Measurements from ENCODE around the gene FLOT2. TPM values are rescaled to one million over a fixed set of nuclear protein-coding genes. Genes with fewer than 3 reads are reported as not detected.
A peak's percentile ranks its signal among the peaks of the same experiment; 100 is the strongest.

FLOT2 gene
- total RNA-seq, 4 donors from 2014 or later: 15.3 to 37.9 (median 28.4) TPM

DNA sequence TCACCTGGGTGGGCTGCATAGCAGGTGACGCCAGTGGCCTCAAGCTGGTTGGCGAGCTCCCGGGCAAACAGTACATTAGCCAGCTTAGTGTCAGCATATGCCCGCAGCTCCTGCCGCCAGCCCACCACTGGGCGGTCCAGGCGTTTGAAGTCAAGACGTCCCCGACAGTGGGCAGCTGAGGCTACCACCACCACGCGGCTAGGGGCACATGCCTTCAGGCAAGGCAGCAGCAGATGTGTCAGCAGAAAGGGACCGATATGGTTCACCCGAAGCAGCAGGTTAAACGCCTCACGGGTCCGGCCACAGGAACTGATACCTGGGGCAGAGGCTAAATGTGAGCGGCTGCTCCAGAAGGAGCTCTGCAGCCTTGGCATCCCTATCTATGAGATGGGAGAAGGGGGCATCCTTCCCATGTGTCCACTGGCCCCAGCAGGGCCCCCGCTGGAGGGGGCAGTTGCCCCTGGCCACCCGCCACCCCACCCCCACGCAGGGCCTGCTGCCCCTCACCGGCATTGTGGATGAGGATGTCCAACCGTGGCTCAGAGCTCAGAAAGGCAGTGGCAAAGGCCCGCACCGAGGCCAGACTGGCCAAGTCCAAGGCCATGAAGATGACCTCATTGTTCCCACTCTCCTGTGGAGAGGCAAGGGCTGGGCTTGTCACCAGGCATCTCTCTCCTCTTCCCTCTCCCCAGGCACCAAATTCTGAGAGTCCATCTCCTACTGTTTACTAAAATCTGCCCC, 3.6 kb upstream of the FLOT2 start:
- DNase-seq (no peak), ATAC-seq (no peak)
- no peaks in the 10 kb centered on the region for H3K27me3 ChIP-seq
- intact Hi-C loops (cut with DNase I; ENCODE audit: low total_unique reads) (no loop called here), in situ Hi-C loops (cut with MboI; ENCODE audit: low sequenced_read_pairs in 4 of 4) (no loop called here)
- H3K9me3 ChIP-seq: no peaks in the 10 kb centered on the region
- no peak overlapping the region for H3K4me3 ChIP-seq
- no peak overlapping the region for H3K27ac ChIP-seq
- TF ChIP-seq, protein P1, sequence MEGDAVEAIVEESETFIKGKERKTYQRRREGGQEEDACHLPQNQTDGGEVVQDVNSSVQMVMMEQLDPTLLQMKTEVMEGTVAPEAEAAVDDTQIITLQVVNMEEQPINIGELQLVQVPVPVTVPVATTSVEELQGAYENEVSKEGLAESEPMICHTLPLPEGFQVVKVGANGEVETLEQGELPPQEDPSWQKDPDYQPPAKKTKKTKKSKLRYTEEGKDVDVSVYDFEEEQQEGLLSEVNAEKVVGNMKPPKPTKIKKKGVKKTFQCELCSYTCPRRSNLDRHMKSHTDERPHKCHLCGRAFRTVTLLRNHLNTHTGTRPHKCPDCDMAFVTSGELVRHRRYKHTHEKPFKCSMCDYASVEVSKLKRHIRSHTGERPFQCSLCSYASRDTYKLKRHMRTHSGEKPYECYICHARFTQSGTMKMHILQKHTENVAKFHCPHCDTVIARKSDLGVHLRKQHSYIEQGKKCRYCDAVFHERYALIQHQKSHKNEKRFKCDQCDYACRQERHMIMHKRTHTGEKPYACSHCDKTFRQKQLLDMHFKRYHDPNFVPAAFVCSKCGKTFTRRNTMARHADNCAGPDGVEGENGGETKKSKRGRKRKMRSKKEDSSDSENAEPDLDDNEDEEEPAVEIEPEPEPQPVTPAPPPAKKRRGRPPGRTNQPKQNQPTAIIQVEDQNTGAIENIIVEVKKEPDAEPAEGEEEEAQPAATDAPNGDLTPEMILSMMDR (IDR thresholded peaks at IDR 0.05 in 4 of 5, conservative IDR thresholded peaks at IDR 0.05 in 1 of 5): no peak
- no peak for TF ChIP-seq POLR2A (IDR thresholded peaks at IDR 0.05)
- H3K36me3 ChIP-seq: peaks cover 0 to 4% of the 10 kb centered on the region in 2 donors
- peaks cover 20 to 32% of the 10 kb centered on the region in 2 donors for H3K4me1 ChIP-seq

DNA sequence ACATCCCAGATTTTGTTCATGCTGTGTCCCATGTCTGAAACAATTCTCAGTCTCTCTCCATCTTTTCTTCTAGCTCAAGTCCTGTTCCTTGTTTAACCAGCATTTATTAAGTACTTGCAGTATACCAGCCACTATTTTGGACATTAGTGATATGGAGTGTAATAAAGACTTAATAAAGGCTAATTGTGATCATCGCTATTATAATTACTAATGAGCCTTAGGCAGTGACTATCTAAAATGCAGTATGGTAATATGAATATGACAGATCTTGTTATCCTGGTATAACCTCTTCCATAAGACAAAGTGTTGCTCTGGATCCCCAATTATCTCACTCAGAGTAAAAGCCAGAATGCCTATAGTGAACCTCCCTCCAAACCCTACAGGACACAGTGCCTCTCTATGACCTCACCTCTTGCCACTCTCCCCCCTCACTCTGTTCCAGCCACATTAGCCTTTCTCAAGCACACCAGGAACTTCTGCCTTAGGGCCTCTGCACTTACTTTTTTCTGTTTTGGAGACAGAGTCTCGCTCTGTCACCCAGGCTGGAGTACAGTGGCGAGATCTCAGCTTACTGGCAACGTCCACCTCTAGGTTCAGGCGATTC, 1.8 kb upstream of the FLOT2 start:
- ATAC-seq: no peak
- intact Hi-C loops (cut with DNase I; ENCODE audit: low total_unique reads): loop anchor here (5.0 kb wide), 3 partner anchors 42 to 172 kb away; partner anchors contain the start of genes ERAL1, NEK8 and TLCD1
- no peak for TF ChIP-seq POLR2A (IDR thresholded peaks at IDR 0.05)
- TF ChIP-seq, protein P1 (IDR thresholded peaks at IDR 0.05 in 4 of 5, conservative IDR thresholded peaks at IDR 0.05 in 1 of 5): no peak
- Histone ChIP-seq H3K36me3 (no peaks in the 10 kb centered on the region), H3K9me3 (no peaks in the 10 kb centered on the region), H3K4me1 (peaks cover 21 to 33% of the 10 kb centered on the region in 2 donors), H3K27ac (no peak overlapping the region), H3K4me3 (no peak overlapping the region), H3K27me3 (no peaks in the 10 kb centered on the region)
- DNase-seq: no peak
- in situ Hi-C loops (cut with MboI; ENCODE audit: low sequenced_read_pairs in 4 of 4): loop anchor here in 1 of 4 donors (10.0 kb wide), 1 partner anchor 135 kb away; no protein-coding TSS in a partner anchor

DNA sequence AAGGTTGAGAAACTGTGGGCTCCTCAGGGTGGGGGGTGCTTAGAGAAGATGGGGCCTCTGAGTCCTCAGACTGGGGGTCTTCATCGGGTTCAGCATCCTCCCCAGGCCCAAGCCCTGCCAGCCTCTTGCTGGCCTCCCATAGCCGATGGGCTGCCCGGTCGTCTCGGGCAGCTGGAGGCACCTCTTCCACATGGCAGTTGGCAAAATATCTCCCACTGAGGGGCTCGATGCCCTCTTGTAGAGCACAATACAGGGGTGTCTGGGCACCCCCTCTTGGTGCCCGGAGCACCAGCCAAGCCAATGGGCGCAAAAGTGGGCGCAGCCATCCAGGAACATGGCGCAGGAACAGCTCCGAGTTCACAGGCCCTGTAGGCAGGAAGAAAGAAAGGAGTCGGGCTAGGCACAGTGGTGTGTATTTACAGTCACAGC, 1.0 kb upstream of the FLOT2 start:
- no peaks in the 10 kb centered on the region for H3K27me3 ChIP-seq
- no peak overlapping the region for H3K4me3 ChIP-seq
- no peaks in the 10 kb centered on the region for H3K9me3 ChIP-seq
- in situ Hi-C loops (cut with MboI; ENCODE audit: low sequenced_read_pairs in 4 of 4): loop anchor here in 1 of 4 donors (10.0 kb wide), 1 partner anchor 134 kb away; no protein-coding TSS in a partner anchor
- ATAC-seq (no peak), DNase-seq (no peak)
- intact Hi-C loops (cut with DNase I; ENCODE audit: low total_unique reads): loop anchor here (5.0 kb wide), 3 partner anchors 41 to 171 kb away; partner anchors contain the start of genes ERAL1, NEK8 and TLCD1
- peaks cover 21 to 27% of the 10 kb centered on the region in 2 donors for H3K4me1 ChIP-seq
- no peak for TF ChIP-seq POLR2A (IDR thresholded peaks at IDR 0.05)
- TF ChIP-seq, protein P1 (IDR thresholded peaks at IDR 0.05 in 4 of 5, conservative IDR thresholded peaks at IDR 0.05 in 1 of 5): no peak
- peak overlapping the region; percentile 82 to 89 (median 85) for H3K27ac ChIP-seq
- no peaks in the 10 kb centered on the region for H3K36me3 ChIP-seq

DNA sequence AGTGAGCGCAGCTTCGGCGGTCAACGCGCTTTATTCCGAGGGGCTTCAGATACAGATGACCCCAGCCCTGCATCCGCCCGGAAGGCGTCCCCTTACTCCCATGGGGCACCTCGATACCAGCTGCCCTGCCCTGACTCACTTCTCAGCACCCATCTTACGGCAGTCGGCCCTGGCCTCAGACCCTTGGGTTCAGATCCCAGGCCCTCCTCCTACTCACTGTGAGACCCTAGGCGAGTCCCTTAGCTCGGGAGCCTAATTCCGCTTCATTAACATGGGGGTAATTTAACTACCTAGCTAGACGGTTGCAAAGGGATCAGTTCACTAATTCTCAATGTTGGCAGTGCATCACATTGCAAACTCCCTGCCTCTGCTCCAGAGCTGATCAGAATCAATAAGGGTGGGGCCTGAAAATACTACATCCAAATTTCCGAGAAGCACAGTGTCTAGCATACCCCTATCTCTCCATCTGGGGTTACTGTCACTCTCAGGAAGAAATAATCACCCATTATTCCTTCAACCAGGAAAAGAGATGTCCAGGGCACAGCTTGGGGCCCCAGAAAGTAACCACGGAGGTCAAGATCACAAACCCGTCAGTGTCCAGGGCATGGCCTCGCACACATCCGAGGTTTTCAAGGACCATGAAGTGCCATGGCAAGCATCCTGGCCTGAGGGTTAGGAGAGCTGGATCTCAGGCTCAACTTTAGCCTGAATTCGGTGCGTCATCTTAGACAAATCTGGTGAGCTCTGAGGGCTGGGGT, 415 bp upstream of the FLOT2 start:
- no peaks in the 10 kb centered on the region for H3K27me3 ChIP-seq
- intact Hi-C loops (cut with DNase I; ENCODE audit: low total_unique reads) (loop anchor here (5.0 kb wide), 3 partner anchors 41 to 171 kb away; partner anchors contain the start of genes ERAL1, NEK8 and TLCD1), in situ Hi-C loops (cut with MboI; ENCODE audit: low sequenced_read_pairs in 4 of 4) (loop anchor here in 1 of 4 donors (10.0 kb wide), 1 partner anchor 133 kb away; no protein-coding TSS in a partner anchor)
- peak overlapping the region; percentile 70 to 92 (median 84) for H3K4me3 ChIP-seq
- TF ChIP-seq, protein P1 (IDR thresholded peaks at IDR 0.05 in 4 of 5, conservative IDR thresholded peaks at IDR 0.05 in 1 of 5): no peak
- no peak for TF ChIP-seq POLR2A (IDR thresholded peaks at IDR 0.05)
- H3K4me1 ChIP-seq: peaks cover 16 to 22% of the 10 kb centered on the region in 2 donors
- peak overlapping the region; percentile 82 to 89 (median 85) for H3K27ac ChIP-seq
- DNase-seq (no peak), ATAC-seq (peak; percentile 4 to 5)
- H3K9me3 ChIP-seq: no peaks in the 10 kb centered on the region
- H3K36me3 ChIP-seq: no peaks in the 10 kb centered on the region

Measured in gastrocnemius medialis (tissue), 4 donors.